GM12865 (cell line): ENCODE data around the gene BCAS1.

ENCODE experiments used
- DNase-seq: peaks from one replicate; pipeline ENCODE4 v3.0.0; 2010; ENCODE audit warnings: low read depth
- H3K4me3 ChIP-seq: 2 replicates; pipeline ENCODE4 v1.5.1; 2011; ENCODE audit warnings: mild to moderate bottlenecking, low read depth, low read length, control low read depth
- CTCF ChIP-seq: IDR thresholded peaks from 2 replicates; pipeline ENCODE4 v1.5.1; 2011; ENCODE audit warnings: low read length, control low read depth, low read depth, inconsistent platforms; ENCODE audit not compliant: insufficient read depth; ENCODE audit errors: missing control alignments

The BCAS1 gene

GRCh38 chr20:53916173-53916512 is 154.3 kb downstream of the BCAS1 start:
- H3K4me3 ChIP-seq: peak overlapping the region; percentile 25
- no peak for TF ChIP-seq CTCF
- no peak for DNase-seq

- TF ChIP-seq CTCF: peak; percentile 77
- peak overlapping the region; percentile 44 for H3K4me3 ChIP-seq
- peak; percentile 94 for DNase-seq
Measured at GRCh38 chr20:53915446-53916172, 154.8 kb downstream of the BCAS1 start.

- H3K4me3 ChIP-seq: peak overlapping the region; percentile 44
- no peak for DNase-seq
- TF ChIP-seq CTCF: no peak
Measured at GRCh38 chr20:53914781-53915445, 155.5 kb downstream of the BCAS1 start.

GRCh38 chr20:53914091-53914780 is 156.2 kb downstream of the BCAS1 start:
- TF ChIP-seq CTCF: no peak
- peak overlapping the region; percentile 44 for H3K4me3 ChIP-seq
- DNase-seq: no peak

- no peak overlapping the region for H3K4me3 ChIP-seq
- no peak for TF ChIP-seq CTCF
- DNase-seq: no peak
Measured at GRCh38 chr20:53911301-53911700, 159.1 kb downstream of the BCAS1 start.

- H3K4me3 ChIP-seq: no peak overlapping the region
- no peak for TF ChIP-seq CTCF
- no peak for DNase-seq
Measured at GRCh38 chr20:53910351-53911002, 159.9 kb downstream of the BCAS1 start.
